ENCODE data around the gene DCBLD2. TPM values are rescaled to one million over a fixed set of nuclear protein-coding genes. Genes with fewer than 3 reads are reported as not detected.

The DCBLD2 gene
- total and polyA plus RNA-seq, 2 of the 13 experiments (the other 11 are each of a cell fraction or from before 2014, with no cell fraction given) = 43.8 to 56.9 TPM

DNA sequence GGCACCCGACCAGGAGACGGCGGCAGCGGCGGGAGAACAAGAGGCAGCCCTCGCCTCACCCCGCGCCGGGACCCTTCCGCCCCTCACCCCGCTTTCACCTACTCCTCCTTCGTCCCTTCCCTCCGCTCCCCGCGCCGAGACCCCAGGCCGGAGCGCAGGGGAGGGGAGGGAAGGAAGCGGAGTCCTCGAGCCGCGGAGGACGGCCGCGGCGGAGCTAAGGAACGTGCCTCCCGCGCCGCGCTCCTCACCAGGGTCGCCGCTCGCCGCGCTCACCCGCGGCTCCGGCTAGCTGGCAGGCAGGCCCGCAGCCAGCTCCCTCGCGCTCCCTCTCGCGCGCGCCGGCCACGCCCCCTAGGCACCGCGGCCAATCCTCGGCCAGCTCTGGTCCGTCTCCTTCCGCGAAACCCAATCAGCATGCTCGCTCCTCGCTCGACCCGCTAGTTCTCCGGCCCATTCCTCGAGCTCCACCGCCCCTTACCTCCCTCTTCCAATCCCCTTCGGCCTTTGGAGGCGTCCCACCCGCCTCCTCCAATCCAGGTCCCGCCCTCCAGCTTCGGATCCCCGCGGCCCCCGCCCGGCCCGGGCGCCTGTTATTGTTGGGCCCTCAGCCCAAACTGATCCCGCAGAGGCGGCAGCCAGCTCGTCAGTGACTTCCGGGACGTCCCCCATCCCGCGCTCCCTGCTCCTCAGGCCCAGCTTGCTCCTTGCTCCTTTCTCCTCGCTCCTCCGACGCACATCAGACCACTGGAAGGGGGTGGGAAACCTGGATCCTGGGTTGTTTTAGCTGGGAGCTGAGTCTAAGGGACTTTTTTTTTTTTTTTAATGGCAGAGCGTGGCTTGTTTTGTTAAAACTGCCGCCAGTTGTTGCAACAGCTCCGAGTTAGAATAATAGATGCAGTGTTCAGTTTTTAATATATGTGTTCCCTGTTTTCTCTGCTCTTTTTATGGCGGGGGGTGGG, at the start of gene DCBLD2 (continued):
- TF ChIP-seq, protein P1, sequence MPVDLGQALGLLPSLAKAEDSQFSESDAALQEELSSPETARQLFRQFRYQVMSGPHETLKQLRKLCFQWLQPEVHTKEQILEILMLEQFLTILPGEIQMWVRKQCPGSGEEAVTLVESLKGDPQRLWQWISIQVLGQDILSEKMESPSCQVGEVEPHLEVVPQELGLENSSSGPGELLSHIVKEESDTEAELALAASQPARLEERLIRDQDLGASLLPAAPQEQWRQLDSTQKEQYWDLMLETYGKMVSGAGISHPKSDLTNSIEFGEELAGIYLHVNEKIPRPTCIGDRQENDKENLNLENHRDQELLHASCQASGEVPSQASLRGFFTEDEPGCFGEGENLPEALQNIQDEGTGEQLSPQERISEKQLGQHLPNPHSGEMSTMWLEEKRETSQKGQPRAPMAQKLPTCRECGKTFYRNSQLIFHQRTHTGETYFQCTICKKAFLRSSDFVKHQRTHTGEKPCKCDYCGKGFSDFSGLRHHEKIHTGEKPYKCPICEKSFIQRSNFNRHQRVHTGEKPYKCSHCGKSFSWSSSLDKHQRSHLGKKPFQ (CRISPR knock-in tag; IDR thresholded peaks at IDR 0.05; ENCODE audit: insufficient replicate concordance) = no peak
- TF ChIP-seq ZNF331 (CRISPR knock-in tag; IDR thresholded peaks at IDR 0.05) = 0 out of 2 replicates have a peak, but pooled peaks have one; percentile 16
- TF ChIP-seq ZNF644 (CRISPR knock-in tag; IDR thresholded peaks at IDR 0.05; ENCODE audit: low read depth) = 0 out of 2 replicates have a peak, but pooled peaks have one; percentile 10
- TF ChIP-seq ZFP41 (CRISPR knock-in tag; IDR thresholded peaks at IDR 0.05; ENCODE audit: borderline replicate concordance) = no peak
- peak; percentile 89; the same call in 1 of the 2 replicates for TF ChIP-seq PHF21A (CRISPR knock-in tag; IDR thresholded peaks at IDR 0.05)
- TF ChIP-seq, protein P2, sequence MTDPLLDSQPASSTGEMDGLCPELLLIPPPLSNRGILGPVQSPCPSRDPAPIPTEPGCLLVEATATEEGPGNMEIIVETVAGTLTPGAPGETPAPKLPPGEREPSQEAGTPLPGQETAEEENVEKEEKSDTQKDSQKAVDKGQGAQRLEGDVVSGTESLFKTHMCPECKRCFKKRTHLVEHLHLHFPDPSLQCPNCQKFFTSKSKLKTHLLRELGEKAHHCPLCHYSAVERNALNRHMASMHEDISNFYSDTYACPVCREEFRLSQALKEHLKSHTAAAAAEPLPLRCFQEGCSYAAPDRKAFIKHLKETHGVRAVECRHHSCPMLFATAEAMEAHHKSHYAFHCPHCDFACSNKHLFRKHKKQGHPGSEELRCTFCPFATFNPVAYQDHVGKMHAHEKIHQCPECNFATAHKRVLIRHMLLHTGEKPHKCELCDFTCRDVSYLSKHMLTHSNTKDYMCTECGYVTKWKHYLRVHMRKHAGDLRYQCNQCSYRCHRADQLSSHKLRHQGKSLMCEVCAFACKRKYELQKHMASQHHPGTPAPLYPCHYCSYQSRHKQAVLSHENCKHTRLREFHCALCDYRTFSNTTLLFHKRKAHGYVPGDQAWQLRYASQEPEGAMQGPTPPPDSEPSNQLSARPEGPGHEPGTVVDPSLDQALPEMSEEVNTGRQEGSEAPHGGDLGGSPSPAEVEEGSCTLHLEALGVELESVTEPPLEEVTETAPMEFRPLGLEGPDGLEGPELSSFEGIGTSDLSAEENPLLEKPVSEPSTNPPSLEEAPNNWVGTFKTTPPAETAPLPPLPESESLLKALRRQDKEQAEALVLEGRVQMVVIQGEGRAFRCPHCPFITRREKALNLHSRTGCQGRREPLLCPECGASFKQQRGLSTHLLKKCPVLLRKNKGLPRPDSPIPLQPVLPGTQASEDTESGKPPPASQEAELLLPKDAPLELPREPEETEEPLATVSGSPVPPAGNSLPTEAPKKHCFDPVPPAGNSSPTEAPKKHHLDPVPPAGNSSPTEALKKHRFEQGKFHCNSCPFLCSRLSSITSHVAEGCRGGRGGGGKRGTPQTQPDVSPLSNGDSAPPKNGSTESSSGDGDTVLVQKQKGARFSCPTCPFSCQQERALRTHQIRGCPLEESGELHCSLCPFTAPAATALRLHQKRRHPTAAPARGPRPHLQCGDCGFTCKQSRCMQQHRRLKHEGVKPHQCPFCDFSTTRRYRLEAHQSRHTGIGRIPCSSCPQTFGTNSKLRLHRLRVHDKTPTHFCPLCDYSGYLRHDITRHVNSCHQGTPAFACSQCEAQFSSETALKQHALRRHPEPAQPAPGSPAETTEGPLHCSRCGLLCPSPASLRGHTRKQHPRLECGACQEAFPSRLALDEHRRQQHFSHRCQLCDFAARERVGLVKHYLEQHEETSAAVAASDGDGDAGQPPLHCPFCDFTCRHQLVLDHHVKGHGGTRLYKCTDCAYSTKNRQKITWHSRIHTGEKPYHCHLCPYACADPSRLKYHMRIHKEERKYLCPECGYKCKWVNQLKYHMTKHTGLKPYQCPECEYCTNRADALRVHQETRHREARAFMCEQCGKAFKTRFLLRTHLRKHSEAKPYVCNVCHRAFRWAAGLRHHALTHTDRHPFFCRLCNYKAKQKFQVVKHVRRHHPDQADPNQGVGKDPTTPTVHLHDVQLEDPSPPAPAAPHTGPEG (CRISPR knock-in tag; IDR thresholded peaks at IDR 0.05) = peak; percentile 61; the same call in 1 of the 2 replicates
- no peak for TF ChIP-seq HNRNPUL1 (IDR thresholded peaks at IDR 0.05; ENCODE audit: low read depth, low read length)
- TF ChIP-seq ZNF781 (CRISPR knock-in tag; IDR thresholded peaks at IDR 0.05; ENCODE audit: borderline replicate concordance, not compliant biosample characterization) = peak; percentile 60
- TF ChIP-seq, protein P3, sequence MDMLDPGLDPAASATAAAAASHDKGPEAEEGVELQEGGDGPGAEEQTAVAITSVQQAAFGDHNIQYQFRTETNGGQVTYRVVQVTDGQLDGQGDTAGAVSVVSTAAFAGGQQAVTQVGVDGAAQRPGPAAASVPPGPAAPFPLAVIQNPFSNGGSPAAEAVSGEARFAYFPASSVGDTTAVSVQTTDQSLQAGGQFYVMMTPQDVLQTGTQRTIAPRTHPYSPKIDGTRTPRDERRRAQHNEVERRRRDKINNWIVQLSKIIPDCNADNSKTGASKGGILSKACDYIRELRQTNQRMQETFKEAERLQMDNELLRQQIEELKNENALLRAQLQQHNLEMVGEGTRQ (IDR thresholded peaks at IDR 0.05; ENCODE audit: low read depth, low read length) = no peak
- TF ChIP-seq, protein P3 (CRISPR knock-in tag; IDR thresholded peaks at IDR 0.05; ENCODE audit: borderline replicate concordance) = no peak
- peak; percentile 85 for TF ChIP-seq EED (CRISPR knock-in tag; IDR thresholded peaks at IDR 0.05)
- TF ChIP-seq MAZ (IDR thresholded peaks at IDR 0.05; ENCODE audit: borderline replicate concordance, low read depth, low read length) = peak; percentile 76; the same call in 1 of the 2 replicates
- peak; percentile 80 for TF ChIP-seq MAZ (CRISPR knock-in tag; IDR thresholded peaks at IDR 0.05; ENCODE audit: low read depth)
- TF ChIP-seq, protein P4, sequence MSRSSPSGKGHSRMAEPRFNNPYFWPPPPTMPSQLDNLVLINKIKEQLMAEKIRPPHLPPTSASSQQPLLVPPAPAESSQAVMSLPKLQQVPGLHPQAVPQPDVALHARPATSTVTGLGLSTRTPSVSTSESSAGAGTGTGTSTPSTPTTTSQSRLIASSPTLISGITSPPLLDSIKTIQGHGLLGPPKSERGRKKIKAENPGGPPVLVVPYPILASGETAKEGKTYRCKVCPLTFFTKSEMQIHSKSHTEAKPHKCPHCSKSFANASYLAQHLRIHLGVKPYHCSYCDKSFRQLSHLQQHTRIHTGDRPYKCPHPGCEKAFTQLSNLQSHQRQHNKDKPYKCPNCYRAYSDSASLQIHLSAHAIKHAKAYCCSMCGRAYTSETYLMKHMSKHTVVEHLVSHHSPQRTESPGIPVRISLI (CRISPR knock-in tag; IDR thresholded peaks at IDR 0.05; ENCODE audit: borderline replicate concordance) = peak; percentile 60; the same call in 1 of the 2 replicates
- no peak for TF ChIP-seq PAWR (CRISPR knock-in tag; IDR thresholded peaks at IDR 0.05; ENCODE audit: borderline replicate concordance)
- TF ChIP-seq KLF15 (CRISPR knock-in tag; IDR thresholded peaks at IDR 0.05; ENCODE audit: borderline replicate concordance) = no peak; the same call in 1 of the 2 replicates

Data from HepG2 (cell line).